HCT116 (cell line): ENCODE results near the gene FOXC2. TPM values are rescaled to one million over a fixed set of nuclear protein-coding genes. Genes with fewer than 3 reads are reported as not detected.

Experiments
- ATAC-seq: fragments of 200-7000 bp; cut with Tn5 transposase; 2 replicates; pipeline ENCODE4 v1.9.1; 2020; ENCODE audit warnings: mild to moderate bottlenecking, moderate library complexity
- BruUV-seq: library from RNA; stranded (reverse); fragments of 400-500 nt; replicated peaks from 2 replicates; lab custom pipeline; 2021; lab: Mats Ljungman, UMichigan
- CTCF ChIA-PET: fragments of 300-600 bp; sonication (Branson Sonifier 250); formaldehyde crosslinking; loops from one replicate; lab custom pipeline; 2021; ENCODE audit warnings: antibody characterized with exemption; lab: Charles Lee
- POLR2A ChIA-PET: fragments of 300-600, 350-600 bp; sonication (Branson Sonifier 250); formaldehyde crosslinking; loops from one replicate; lab custom pipeline; 2021; ENCODE audit warnings: antibody characterized with exemption; lab: Charles Lee
- RAD21 ChIA-PET, 2 experiments: fragments of 300-600 bp; sonication (Branson Sonifier 250); formaldehyde crosslinking; loops; one replicate each; lab custom pipeline; 2023; ENCODE audit warnings: low total read pairs in 2 of 2; ENCODE audit not compliant: uncharacterized antibody in 2 of 2, unreplicated experiment in 2 of 2, low non-redundant PET in 1 of 2; lab: Charles Lee
- DNase-seq: peaks from one replicate; pipeline ENCODE4 v3.0.0-alpha.2; 2010; ENCODE audit warnings: low read depth, low spot score
- H2AFZ ChIP-seq: fragments of 200-600 bp; shearing (Covaris generic), sonication (generic); 2 replicates; pipeline ENCODE4 v1.6.1; 2017; ENCODE audit warnings: low read depth, mixed run types, mixed read lengths, antibody characterized with exemption, low read length; ENCODE audit not compliant: poor library complexity, severe bottlenecking
- H3K27ac ChIP-seq: 2 replicates; pipeline ENCODE4 v1.5.1; 2012; ENCODE audit warnings: low read depth, low read length
- H3K27me3 ChIP-seq: fragments of 200-600 bp; sonication (generic); 2 replicates; pipeline ENCODE4 v1.6.1; 2016; ENCODE audit warnings: mixed run types, low read length, mixed read lengths; ENCODE audit not compliant: insufficient read depth
- H3K36me3 ChIP-seq, 2 experiments: fragments of 200-500 bp in 1 of 2; fragments of 200-600 bp in 1 of 2; sonication (Bioruptor generic) in 1 of 2; sonication (generic) in 1 of 2; 2 replicates each; pipeline versions ENCODE4 v1.5.1 to v1.6.1; 2014 to 2016; ENCODE audit warnings: low read length in 2 of 2, inconsistent platforms in 1 of 2, mixed read lengths in 1 of 2, mixed run types in 1 of 2; ENCODE audit not compliant: insufficient read depth in 2 of 2, control insufficient read depth in 1 of 2
- H3K4me1 ChIP-seq, 2 experiments: fragments of 200-600 bp in 1 of 2; sonication (generic) in 1 of 2; 2 replicates each; pipeline versions ENCODE4 v1.5.1 to v1.6.1; 2012 to 2017; ENCODE audit warnings: low read length in 2 of 2, inconsistent platforms in 1 of 2, mild to moderate bottlenecking in 1 of 2, mixed read lengths in 1 of 2, mixed run types in 1 of 2, moderate library complexity in 1 of 2; ENCODE audit not compliant: insufficient read depth in 2 of 2, control insufficient read depth in 1 of 2
- H3K4me2 ChIP-seq: fragments of 200-600 bp; sonication (generic); 2 replicates; pipeline ENCODE4 v1.6.1; 2017; ENCODE audit warnings: mixed run types, low read length, mixed read lengths
- H3K4me3 ChIP-seq, 2 experiments: fragments of 200-600 bp in 1 of 2; sonication (generic) in 1 of 2; replicated peaks in 1 of 2; 2 replicates each; pipeline ENCODE4 v1.5.1; 2011 to 2016; ENCODE audit warnings: low read length in 2 of 2, control low read depth in 1 of 2, low read depth in 1 of 2, mild to moderate bottlenecking in 1 of 2, mixed read lengths in 1 of 2, mixed run types in 1 of 2
- H3K79me2 ChIP-seq: fragments of 200-600 bp; sonication (generic); 2 replicates; pipeline ENCODE4 v1.6.1; 2017; ENCODE audit warnings: mild to moderate bottlenecking, mixed run types, low read length, moderate library complexity, mixed read lengths; ENCODE audit not compliant: insufficient read depth
- H3K9ac ChIP-seq: fragments of 200-600 bp; sonication (generic); 2 replicates; pipeline ENCODE4 v1.6.1; 2016; ENCODE audit warnings: low read length, mixed read lengths
- H3K9me2 ChIP-seq: fragments of 200-600 bp; sonication (generic), shearing (Covaris generic); 2 replicates; pipeline ENCODE4 v1.6.1; 2017; ENCODE audit warnings: mixed run types, mild to moderate bottlenecking, moderate library complexity; ENCODE audit not compliant: insufficient read depth
- H3K9me3 ChIP-seq, 2 experiments: fragments of 200-500 bp in 1 of 2; fragments of 200-600 bp in 1 of 2; sonication (Bioruptor generic) in 1 of 2; sonication (generic) in 1 of 2; 2 replicates each; pipeline ENCODE4 v1.6.1; 2014 to 2017; ENCODE audit warnings: low read length in 2 of 2, mixed read lengths in 2 of 2, inconsistent platforms in 1 of 2, low read depth in 1 of 2, mild to moderate bottlenecking in 1 of 2, mixed run types in 1 of 2, moderate library complexity in 1 of 2; ENCODE audit not compliant: control insufficient read depth in 1 of 2, insufficient read depth in 1 of 2
- H4K20me1 ChIP-seq: fragments of 200-600 bp; sonication (generic), shearing (Covaris generic); 2 replicates; pipeline ENCODE4 v1.6.1; 2017; ENCODE audit warnings: mixed run types, mild to moderate bottlenecking, moderate library complexity; ENCODE audit not compliant: insufficient read depth
- POLR2AphosphoS5 ChIP-seq: IDR thresholded peaks from 2 replicates; pipeline ENCODE4 v1.6.1; 2011; ENCODE audit warnings: mild to moderate bottlenecking, low read depth, low read length, moderate library complexity
- RAD21 ChIP-seq: IDR thresholded peaks from 2 replicates; pipeline ENCODE4 v1.6.1; 2012; ENCODE audit warnings: low read depth, mild to moderate bottlenecking
- intact Hi-C: fragments of 100-400 bp; cut with micrococcal nuclease; formaldehyde crosslinking; loops from 2 replicates; pipeline ENCODE4 v1.10.0; 2022
- total RNA-seq: library from RNA; stranded (reverse); gene quantifications from one replicate; pipeline ENCODE4 v1.2.1, GENCODE V29; 2021; ENCODE audit not compliant: unreplicated experiment
- TF ChIP-seq, protein P1 (sequence below), 3 experiments: fragments of 200-600 bp in 1 of 3; sonication (generic) in 1 of 3; IDR thresholded peaks in 2 of 3; conservative IDR thresholded peaks in 1 of 3; 2 replicates each; pipeline ENCODE4 v1.5.1; 2012 to 2017; ENCODE audit warnings: low read depth in 2 of 3, low read length in 2 of 3, antibody characterized with exemption in 1 of 3, borderline replicate concordance in 1 of 3, control low read depth in 1 of 3, mild to moderate bottlenecking in 1 of 3, mixed read lengths in 1 of 3, mixed run types in 1 of 3, moderate library complexity in 1 of 3; ENCODE audit not compliant: insufficient read depth in 1 of 3
- TF ChIP-seq, protein P2 (sequence below): IDR thresholded peaks from 2 replicates; pipeline ENCODE4 v1.6.1; 2012

FOXC2 gene
- total RNA-seq, 1 experiment from 2014 or later: 0.22 TPM

DNA sequence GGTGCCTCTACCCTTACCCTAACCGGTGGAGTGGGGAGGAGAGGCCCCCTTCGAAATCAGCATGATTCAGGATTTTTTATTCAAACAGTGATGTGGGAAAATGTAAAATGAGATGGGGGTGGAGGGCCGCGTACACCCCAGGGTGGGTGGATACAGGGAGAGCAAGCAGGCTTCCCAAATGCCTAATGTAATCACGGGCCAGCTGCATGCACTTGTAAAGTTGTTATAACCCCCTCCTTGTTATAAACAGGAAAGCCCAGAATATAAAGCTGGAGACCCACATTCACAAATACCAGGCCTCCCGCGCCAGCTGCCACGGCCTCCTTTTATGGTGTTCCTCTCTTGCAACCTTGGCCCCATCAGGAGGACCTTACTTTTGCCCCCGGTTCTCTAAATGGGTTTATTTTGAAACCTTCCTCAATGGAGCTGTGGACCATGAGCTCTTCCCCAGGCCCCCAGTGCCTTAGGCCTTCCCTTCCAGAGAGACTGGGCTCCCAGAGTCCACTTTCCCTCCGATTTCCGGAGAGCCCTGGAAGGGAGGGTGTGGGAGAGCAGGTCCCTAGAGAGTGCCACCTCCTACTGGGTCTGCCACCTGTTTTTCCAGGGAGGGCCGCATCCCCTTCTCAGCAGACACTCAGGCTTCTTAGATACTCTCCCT lies 10.8 kb downstream of the FOXC2 start (continued):
- TF ChIP-seq, protein P1, sequence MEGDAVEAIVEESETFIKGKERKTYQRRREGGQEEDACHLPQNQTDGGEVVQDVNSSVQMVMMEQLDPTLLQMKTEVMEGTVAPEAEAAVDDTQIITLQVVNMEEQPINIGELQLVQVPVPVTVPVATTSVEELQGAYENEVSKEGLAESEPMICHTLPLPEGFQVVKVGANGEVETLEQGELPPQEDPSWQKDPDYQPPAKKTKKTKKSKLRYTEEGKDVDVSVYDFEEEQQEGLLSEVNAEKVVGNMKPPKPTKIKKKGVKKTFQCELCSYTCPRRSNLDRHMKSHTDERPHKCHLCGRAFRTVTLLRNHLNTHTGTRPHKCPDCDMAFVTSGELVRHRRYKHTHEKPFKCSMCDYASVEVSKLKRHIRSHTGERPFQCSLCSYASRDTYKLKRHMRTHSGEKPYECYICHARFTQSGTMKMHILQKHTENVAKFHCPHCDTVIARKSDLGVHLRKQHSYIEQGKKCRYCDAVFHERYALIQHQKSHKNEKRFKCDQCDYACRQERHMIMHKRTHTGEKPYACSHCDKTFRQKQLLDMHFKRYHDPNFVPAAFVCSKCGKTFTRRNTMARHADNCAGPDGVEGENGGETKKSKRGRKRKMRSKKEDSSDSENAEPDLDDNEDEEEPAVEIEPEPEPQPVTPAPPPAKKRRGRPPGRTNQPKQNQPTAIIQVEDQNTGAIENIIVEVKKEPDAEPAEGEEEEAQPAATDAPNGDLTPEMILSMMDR (IDR thresholded peaks at IDR 0.05 in 2 of 3, conservative IDR thresholded peaks at IDR 0.05 in 1 of 3; ENCODE audit: borderline replicate concordance in 1 of 3, insufficient read depth in 1 of 3, low read depth in 2 of 3, low read length in 2 of 3): no peak
- TF ChIP-seq, all 23 proteins: peak for 0

DNA sequence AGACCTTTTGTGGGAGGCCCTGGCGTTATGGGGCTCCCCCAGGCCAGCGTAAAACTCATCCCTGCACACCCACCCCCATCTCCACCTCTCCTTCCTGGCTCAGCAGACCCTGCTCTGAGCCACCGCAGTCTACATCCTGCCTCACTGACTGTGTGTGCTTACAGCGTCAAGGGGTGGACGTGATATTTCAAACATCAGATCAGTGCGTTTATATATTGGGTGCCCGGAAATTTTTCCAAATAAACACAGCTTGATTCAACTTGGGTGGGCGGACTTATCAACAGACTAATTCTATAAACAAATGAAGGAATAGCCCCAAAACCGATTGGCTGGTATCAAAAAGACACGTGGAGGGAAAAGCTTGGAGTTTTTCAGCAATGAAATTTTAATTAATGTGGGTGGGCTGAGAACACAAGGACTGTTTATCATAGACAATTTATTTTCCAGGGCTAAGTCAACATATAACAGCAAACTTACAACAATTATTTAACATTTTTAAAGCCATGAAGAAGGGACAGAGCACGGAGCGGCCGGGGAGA lies 11.5 kb downstream of the FOXC2 start, which contains the start of gene FOXL1:
FOXL1 (plus strand) TSS at position 489 of the 539 bp plus-strand sequence. CDS start 175 bp downstream, outside the sequence.
- no peaks in the 10 kb centered on the region for H4K20me1 ChIP-seq
- peaks cover 11 to 22% of the 10 kb centered on the region in 2 experiments; a peak in 3 of 4 replicates for H3K4me1 ChIP-seq
- ChIA-PET POLR2A (no interaction called here), CTCF (no interaction called here), RAD21 (no interaction called here)
- DNase-seq: no peak
- no peak for ATAC-seq
- H3K27ac ChIP-seq: no peak within 1 kb of the TSS
- no peaks in the 10 kb centered on the region for H3K79me2 ChIP-seq
- no peaks in the 10 kb centered on the region for H3K27me3 ChIP-seq
- intact Hi-C loops: loop anchor here (5.0 kb wide), 3 partner anchors 439 to 499 kb away; no protein-coding TSS in a partner anchor
- H3K36me3 ChIP-seq: no peaks in the 10 kb centered on the region
- TF ChIP-seq RAD21 (no peak), POLR2AphosphoS5 (no peak)
- TF ChIP-seq, protein P2, sequence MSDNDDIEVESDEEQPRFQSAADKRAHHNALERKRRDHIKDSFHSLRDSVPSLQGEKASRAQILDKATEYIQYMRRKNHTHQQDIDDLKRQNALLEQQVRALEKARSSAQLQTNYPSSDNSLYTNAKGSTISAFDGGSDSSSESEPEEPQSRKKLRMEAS: no peak
- no peaks in the 10 kb centered on the region for H3K9me3 ChIP-seq
- H3K4me3 ChIP-seq: peak within 1 kb of the TSS in 1 of 2 experiments; percentile 62; a peak in 1 of 4 replicates
- no TSS peak for BruUV-seq
- H3K4me2 ChIP-seq: peak within 1 kb of the TSS; percentile 89
- H3K9me2 ChIP-seq: no peaks in the 10 kb centered on the region
- H3K9ac ChIP-seq: no peak within 1 kb of the TSS
- no peak within 1 kb of the TSS for H2AFZ ChIP-seq
